NCI-H146 (cell line): Measurements from ENCODE around the gene TBC1D4.

Experiments used
- DNase-seq: peaks from one replicate; lab custom pipeline; 2025; lab: John Stamatoyannopoulos, UW

Gene TBC1D4

DNA sequence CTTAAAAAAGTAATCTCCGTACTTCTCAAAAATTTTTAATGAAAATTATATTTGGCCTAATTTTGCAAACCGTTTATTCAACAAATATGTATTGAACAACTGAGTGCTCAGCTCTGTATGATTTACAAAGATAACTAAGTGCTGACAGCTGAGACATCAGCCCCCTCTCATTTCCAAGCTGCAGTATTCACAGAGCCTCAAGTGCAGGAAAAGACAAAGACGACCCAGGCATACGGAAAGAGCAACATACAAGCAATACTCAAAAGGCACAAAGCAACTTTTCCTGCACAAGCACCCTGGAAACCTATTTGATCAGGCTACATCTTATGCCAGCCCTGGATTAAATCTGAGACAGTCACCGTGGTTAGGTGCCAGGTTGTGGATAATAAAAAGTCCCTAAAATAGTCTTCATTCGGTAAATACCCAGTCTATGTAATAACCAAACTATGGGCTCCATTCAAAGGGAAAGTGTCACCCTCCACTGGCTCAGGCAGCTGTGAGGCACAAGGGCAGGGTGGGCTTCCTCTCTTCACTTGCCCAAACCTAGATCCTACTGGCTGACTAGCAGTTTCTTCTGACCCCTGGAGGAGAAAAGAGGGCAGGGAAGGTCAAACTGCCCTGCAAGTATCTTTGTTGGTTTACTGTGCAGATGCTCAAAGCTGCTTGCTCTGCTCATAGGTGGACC is 65.5 kb downstream of the TBC1D4 start:
- DNase-seq = no peak

DNA sequence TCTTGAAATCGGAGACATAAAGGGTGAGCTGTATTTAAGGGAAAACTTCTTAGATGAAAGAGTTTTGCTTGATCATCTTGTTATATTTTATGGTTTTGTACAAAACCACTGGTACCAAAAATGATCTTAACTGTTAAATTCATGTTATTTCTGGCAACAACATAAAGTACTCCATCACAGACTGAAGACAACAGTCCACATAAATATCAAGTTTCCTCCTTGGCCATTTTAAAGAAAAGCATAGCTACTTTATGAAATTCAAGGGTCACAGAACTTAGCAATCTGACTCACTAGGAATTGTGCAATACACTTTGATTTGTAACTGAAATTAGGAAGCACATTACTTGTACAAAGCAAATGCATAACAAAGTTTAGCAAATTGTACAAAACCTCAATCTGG is 66.3 kb downstream of the TBC1D4 start:
- no peak for DNase-seq

DNA sequence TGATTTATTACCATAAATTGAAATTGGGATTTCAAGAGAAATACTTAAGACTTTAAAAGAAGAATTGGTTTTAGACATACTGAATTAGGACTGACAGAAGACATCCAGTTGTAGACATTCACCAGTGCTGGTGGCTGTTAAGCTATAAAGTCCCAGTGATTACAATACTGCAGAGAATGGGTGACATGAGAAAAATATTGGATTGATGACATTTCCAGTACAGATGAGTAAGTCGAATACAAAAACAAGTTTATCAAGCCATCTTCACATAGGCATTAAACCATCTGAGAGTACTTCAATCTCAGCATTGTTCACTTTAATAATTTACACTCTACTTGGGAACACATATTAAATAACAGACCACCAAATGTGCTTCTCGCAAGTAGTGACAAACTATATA is 66.8 kb downstream of the TBC1D4 start:
- DNase-seq = no peak

DNA sequence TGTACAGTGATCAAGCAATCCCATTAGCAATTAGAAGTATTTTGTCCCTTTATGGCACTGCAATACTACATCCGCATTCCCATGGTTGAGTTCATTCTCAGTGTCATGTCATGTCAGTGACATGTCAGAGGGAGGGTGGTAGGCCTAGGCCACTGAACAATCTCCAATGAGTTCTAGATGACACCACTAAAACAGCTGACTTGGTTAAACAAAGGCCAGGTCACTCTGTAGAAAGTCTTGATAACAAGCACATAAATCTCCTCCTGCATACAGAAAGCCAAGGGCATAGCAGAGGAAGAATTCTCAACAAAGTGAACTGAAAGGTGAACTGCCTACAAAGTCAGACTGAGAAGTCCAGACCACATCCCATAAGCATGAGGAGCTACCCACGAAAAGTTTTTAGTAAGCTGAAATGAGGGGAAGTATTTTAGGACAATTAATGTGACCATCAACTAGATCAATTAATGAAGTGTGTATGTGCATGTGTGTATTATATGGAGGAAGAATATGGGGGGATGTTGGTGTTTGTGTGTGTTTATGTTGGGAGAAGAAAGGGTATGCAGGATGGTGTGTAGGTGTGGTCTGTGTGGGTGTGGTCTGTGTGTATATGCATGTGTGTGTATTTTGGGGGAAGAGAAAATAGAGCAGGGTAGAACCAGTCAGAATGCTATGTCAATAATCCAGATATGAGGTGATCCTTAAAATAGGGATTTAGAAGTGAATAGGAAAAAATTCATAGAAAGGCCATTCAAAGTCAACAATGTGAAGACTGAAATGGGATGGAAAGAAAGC is 67.7 kb downstream of the TBC1D4 start:
- no peak for DNase-seq

DNA sequence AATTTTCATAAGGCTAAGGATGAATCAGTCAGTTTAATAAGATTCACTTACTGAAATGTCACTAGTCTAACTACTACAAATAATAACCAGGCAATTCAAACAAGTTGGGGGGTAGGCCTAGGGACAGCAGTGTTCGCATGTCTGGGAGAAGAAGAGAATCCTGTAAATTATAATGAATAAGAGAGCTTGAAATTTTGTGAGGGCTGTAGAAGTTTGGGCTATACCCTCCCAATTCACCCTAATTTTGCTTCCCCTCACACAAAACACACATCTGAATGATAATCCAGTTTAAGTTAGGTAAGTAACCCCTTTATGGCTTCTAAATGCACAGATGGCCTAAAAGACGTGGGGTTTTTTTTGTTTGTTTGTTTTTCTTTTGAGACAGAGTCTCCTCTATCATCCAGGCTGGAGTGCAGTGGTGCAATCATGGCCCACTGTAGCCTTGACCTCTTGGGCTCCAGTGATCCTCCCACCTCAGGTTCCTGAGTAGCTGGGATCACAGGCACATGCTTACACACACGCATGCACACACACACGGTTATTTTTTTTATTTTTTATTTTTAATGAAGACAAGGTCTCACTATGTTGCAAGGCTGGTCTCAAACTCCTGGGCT is 69.9 kb downstream of the TBC1D4 start:
- no peak for DNase-seq

DNA sequence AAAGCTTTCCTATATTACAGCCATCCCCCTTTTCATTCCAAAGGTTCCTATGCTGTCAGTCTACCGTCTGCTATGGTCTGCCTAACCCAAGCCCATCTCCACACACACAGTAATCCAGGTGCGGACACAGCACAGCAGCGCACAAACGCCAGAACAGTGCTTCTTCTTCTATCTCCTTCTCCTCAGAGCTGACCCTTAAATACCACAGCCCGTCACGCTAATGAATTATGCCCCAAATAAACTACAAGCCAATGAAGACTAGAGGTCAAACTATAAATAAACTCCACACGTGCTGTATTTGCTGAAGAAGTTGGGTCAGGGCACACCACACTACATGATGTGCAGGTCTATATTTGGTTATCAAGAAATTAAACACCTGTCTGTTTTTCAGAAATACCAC is 71.8 kb downstream of the TBC1D4 start:
- no peak for DNase-seq

DNA sequence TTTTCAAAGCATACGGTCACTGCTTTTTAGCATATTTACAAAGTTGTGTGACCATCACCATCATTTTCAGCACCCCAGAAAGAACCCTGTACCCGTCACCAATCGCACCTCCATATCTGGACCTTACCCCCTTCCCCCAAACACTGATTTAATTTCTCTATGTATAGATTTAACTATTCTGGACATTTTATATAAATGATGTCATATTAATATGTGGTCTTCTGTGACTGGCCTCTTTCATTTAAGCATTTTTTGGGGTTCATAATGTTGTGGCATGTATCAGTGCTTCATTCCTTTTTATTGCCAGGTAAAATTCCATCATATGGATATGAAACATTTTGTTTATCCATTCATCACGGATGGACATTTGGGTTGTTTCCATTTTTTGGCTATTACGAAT is 74.0 kb downstream of the TBC1D4 start:
- no peak for DNase-seq

DNA sequence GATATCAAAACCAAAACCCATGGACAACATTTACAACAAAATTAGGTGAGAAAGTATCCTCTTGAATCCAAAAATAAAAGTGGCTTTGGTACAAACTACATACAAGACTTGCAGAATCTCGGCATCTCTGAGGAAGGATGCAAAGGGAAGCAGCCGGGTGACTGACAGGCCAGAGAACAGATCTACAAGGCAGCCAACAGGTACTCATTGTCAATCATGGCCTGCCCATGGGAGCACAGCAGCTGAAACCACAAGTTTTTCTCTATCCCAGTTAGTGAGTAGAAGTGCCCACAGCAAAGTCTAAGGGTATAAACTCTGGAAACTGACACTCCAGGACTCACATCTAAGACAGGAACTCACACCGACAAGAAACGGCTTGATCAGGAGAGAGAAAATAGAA is 74.5 kb downstream of the TBC1D4 start:
- no peak for DNase-seq

DNA sequence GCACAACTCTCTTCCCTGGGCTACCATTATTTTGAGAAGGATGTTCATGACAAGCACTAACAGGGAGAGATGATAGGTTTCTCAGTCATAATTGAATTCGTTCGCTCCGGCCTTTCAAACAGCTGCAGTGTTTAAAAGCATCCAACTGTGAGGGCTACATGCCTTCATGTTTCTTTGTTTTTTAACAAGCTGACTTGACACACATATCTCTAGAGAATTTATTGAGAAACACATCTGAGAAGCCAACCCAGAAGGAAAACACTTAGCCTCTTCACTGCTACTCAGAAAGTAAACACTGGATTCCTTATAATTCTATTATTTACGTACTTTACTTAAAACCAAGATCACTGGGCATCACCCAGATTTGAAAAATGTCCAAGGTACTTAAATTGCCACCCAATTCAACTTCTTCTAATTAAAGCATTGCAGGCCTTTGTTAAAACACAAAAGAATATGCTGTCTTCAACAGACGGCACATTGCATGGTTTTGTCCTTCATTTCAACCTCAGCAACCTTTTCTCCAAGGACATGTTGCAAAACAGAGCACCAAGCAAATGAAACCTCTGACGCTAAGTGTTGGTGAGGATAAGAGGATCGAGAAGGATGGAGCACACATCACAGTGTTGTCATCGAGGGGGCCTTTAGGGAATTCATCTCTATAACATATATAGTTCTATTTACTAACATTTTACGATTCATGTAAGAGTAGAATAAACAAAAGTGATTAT is 75.8 kb downstream of the TBC1D4 start:
- DNase-seq = peak; percentile 60

DNA sequence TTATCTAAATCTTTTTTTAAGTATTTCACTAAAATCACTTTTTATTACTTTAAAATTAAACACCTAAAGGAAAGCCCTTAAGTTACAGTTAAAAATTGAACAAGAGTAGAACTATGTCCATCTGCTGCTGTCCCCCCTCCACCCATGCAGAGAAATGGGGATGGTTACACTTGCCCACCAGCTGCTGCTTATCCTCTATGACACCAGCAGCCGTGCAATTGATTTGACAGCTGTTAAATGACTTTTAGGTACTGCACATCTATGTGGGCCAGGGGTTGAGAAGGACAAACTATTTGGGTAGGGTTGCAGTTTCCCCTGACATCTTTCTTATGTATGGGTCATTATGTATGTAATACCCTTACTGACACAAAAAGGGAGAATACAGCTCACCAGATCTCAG is 77.2 kb downstream of the TBC1D4 start:
- DNase-seq = no peak

DNA sequence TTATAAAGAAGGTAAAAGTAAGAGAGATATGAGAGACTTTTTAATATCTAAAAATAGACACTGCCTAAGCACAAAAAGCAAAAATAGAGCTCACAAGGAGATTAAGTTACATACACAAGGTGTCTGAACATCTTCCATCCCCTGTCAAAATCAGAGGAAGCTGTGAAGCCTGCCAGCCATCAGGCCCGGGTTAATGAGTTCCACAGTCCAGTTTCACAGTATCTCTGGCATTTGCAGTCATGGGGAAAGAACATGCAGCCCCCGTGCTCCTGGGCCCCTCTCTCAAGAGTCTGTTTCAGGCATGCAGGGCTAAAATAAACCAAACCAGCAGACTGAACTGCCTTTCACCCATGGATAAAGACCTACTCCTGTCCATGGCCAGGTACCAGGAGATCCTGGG is 79.2 kb downstream of the TBC1D4 start:
- DNase-seq = no peak

DNA sequence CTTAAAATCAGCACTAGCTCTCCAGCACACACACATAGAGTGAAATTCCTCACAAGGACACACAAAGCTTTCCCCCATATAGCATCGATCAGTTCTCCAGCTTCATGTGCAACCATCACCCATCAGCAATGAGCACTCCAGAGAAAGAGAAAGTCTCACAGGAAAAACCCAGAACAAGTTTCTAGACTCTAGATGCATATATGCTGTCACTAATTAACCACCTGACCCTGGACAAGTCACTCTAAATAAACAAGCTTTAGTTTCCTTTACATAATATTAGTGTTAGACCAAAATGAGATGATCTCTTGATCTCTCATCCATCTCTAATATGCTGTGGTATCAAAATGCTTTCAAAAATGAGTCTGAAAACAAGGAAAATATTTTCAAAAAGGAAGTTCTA is 81.2 kb downstream of the TBC1D4 start:
- DNase-seq = no peak

DNA sequence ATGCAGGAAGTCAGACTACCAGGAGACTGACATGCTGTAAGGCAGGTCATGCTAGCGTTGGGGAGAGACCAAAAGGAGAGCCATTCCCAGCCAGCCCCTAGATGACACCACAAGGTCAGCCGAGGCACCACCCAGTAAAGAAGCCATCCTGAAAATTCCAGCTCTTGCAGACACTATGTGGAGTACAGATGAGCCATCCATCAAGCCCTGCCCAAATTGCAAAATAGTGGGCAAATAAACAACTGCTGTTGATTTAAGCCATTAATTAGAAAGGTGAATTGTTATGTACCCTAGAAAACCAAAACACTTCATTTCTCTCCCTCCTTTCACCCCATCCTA is 82.1 kb downstream of the TBC1D4 start:
- DNase-seq = no peak

DNA sequence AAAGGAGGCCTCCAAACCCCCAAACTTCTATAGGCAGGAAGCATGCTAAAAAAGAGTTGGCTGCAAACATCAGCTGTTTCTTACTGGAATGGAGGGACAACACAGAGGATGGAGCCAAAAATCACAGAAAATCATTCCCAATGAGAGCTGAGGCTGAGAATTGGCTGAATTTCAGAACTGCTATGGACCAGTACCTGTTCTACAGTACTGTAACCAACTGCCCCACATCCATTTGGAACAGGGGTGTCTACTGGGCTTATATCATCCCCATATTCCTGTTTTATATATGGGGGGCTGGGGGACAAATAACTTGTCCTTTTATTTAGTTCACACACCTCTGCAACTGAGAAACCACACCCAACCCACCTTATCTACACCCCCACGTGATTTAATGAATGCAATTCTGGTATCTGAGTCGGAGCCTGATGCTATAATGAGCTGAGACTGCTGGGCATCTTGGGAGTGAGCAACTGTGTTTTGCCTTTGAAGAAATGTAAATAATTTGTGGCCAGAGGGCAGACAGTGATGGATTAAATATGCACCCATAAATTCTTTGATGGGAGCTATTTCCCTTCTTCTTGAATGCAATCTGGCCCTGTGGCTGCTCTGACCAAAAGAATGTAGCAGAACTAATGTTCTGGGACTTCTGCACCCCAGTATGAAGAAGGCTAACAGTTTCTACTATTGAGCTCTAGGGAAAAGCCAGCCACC is 82.6 kb downstream of the TBC1D4 start:
- no peak for DNase-seq

DNA sequence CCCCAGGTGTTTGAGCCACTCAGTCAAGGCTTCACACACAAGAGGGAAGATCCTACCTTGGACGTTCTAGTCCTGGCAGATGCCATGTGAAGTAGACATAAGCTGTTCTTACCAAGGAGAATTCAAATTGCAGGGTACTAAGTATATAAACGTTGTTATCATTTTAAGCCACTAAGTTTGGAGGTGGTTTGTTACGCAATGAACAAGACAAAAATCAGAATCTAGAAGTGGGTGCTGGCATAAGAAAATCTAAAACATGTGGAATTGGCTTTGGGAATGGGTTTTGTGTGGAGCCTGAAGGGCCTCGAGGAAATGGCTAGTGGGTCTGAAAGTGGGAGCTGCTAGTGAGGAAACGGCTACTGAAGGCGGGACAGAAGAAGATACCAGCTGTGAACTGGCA is 83.9 kb downstream of the TBC1D4 start:
- DNase-seq = no peak

DNA sequence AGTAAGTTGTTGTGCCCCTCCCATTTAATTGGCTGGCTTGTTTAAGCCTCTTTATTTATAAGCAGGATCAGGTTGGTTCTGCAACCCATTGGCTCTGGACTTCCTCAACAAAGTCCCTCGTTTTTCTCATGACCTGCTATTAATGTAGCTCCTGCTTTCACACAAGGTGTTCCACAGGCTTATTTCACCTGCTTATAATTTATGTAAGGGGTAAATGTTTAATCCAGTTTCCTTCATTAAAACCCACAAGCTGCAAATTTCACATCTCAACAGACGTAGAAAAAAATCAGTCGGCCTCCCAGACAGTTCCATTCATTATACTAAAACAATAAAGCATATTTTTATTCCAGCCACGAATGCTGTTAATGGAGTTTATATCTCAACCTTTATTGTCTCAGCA is 86.1 kb downstream of the TBC1D4 start:
- no peak for DNase-seq

DNA sequence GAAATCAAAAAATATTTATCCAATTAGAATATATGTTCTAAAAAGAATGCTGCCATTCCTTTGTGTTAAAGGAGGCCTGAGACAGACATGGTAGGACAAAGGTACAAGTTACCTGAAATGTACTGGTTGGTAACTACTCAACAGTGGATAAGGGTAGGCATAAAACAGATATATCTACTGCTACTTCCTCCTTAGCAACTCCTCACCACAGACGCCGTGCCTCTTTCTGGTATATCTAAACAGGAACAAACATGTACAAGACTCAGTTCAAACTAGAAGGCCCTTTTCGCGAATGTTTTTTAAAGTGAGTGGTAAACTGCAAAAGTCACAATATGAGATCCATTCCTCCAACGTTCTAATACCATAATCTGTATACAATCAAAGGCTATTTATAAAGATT is 86.9 kb downstream of the TBC1D4 start:
- no peak for DNase-seq

DNA sequence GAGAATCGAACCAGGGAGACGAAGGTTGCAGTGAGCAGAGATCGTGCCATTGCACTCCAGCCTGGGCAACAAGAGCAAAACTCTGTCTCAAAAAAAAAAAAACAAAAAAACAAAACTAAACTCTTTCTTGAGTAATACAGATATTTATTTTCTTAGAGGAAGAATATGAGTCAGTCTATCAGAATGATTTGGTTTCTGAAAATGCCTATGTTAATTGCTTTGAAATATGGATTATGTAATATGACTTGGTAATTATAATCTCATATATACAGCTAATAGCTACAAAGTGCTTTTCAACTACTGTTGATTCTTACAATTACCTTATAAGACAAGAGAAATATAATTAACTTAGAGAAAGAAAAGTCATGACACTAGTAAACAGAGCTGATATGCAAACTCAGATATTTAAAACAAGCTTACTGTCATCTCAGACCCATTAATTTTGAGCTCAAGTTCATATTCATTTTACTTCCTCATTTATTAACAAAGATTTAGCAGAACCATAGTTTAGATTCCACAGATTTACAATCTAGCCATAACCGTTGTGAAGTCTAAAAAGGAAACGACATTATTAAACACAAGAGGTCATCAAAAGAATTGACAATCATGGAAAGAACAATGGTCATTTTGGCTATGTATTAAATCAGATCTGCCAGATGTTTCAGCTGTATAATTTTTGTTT is 88.0 kb downstream of the TBC1D4 start:
- no peak for DNase-seq

DNA sequence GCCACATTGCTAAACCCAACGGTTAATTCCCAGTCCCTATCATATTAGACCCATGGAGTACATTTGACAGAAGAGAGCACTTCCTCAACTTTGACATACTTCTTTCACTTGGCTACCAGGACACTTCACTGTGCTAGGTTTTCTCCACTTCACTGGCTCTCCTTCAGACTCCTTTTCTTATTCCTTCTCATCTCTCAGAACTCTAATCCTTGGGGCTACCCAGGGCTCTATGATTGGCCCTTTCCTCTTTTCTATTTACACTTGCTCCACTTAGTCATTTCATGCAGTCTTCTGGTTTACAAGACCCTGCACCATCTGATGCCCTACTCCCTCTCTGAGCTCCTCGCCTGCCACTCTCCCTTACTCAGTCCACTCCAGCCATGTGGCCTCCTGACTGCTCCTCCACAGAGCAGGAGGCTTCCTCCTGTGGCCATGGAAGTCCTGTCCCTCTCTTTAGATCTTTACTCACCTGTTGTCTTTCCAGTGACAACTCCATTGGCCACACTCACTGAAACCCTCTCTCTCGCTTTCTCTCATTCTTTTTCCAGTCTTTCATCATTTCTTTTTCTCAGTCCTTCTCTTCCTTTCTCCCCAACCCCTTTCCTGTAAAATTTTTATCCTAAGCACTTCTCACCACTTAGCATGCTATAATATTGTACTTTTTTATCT is 90.4 kb downstream of the TBC1D4 start:
- DNase-seq = no peak

DNA sequence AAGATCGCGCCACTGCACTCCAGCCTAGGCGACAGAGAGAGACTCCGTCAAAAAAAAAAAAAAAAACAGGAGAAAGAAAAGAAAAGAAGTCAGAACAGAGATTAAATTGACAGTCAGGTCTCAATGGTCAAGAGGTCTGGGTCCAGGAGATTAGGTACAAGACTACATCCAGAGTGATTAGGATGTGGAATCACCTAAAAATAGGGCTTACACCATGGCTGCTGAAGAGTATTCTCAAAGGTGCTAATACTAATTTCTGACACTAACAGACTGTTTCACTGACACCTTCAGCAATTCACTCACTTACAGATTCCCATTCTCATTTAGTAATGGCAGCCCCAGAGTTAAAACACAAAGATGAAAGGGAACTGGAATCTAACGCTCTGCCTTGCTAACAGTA is 91.7 kb downstream of the TBC1D4 start:
- DNase-seq = no peak

DNA sequence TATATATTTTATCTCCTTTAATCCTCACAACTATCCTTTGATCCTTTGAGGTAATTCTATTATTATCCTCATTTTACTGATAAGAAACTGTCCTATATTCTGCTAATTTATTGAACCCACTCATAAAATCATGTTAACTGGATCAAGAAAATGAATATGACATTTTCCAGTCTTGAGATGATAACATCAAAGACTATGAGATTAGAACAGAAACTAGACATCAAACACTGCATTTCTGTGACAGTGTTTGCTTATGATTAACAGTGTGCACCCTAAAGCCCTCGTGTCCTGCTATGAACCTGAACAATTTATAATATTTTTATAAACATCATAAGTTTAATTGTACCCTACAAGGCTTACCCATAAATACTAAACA is 96.3 kb downstream of the TBC1D4 start:
- peak; percentile 34 for DNase-seq
